GM21529 (cell line): ENCODE measurements around the gene DKK2.

ENCODE experiments used
- ATAC-seq: cut with Tn5 transposase; IDR thresholded peaks from one replicate; pipeline ENCODE4 v1.9.1; 2021; ENCODE audit not compliant: unreplicated experiment

Gene DKK2

GRCh38 chr4:107035819-107036583, at the start of gene DKK2:
TSS of gene DKK2 (minus strand) at chr4:107036313. CDS start at chr4:107035591, 722 bp downstream.
- ATAC-seq: no peak

- ATAC-seq: no peak
Measured at GRCh38 chr4:107077192-107077591, 41.1 kb upstream of the DKK2 start.

GRCh38 chr4:107072836-107073736, 37.0 kb upstream of the DKK2 start:
- ATAC-seq: no peak

GRCh38 chr4:107071108-107071507, 35.0 kb upstream of the DKK2 start:
- no peak for ATAC-seq

- ATAC-seq: no peak
Measured at GRCh38 chr4:107069049-107069448, 32.9 kb upstream of the DKK2 start.

GRCh38 chr4:107068116-107068515, 32.0 kb upstream of the DKK2 start:
- no peak for ATAC-seq

GRCh38 chr4:107066621-107067020, 30.5 kb upstream of the DKK2 start:
- ATAC-seq: no peak

- ATAC-seq: no peak
Measured at GRCh38 chr4:107065201-107065600, 29.1 kb upstream of the DKK2 start.

- no peak for ATAC-seq
Measured at GRCh38 chr4:107060388-107060787, 24.3 kb upstream of the DKK2 start.

GRCh38 chr4:107058828-107059227, 22.7 kb upstream of the DKK2 start:
- ATAC-seq: no peak

- peak; percentile 57 for ATAC-seq
Measured at GRCh38 chr4:107050525-107051135, 14.5 kb upstream of the DKK2 start.

- ATAC-seq: no peak
Measured at GRCh38 chr4:107046261-107046660, 10.1 kb upstream of the DKK2 start.

- ATAC-seq: no peak
Measured at GRCh38 chr4:107044170-107044569, 8.1 kb upstream of the DKK2 start.

- ATAC-seq: no peak
Measured at GRCh38 chr4:107037199-107037584, 1.1 kb upstream of the DKK2 start.

- ATAC-seq: no peak
Measured at GRCh38 chr4:107036584-107037198, 578 bp upstream of the DKK2 start.

- no peak for ATAC-seq
Measured at GRCh38 chr4:107034996-107035818, 906 bp downstream of the DKK2 start.

GRCh38 chr4:107034091-107034995, 1.8 kb downstream of the DKK2 start:
- ATAC-seq: no peak

GRCh38 chr4:107027379-107027778, 8.7 kb downstream of the DKK2 start:
- no peak for ATAC-seq

- no peak for ATAC-seq
Measured at GRCh38 chr4:107018344-107018735, 17.8 kb downstream of the DKK2 start.
